ENCODE results near the gene CENPL.
"Not testable (repeated sequence)": the region's sequence is repeated elsewhere in the genome, so short reads cannot be mapped to it uniquely, and the experiment has no call there.

Gene CENPL, protein sequence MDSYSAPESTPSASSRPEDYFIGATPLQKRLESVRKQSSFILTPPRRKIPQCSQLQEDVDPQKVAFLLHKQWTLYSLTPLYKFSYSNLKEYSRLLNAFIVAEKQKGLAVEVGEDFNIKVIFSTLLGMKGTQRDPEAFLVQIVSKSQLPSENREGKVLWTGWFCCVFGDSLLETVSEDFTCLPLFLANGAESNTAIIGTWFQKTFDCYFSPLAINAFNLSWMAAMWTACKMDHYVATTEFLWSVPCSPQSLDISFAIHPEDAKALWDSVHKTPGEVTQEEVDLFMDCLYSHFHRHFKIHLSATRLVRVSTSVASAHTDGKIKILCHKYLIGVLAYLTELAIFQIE

DNA sequence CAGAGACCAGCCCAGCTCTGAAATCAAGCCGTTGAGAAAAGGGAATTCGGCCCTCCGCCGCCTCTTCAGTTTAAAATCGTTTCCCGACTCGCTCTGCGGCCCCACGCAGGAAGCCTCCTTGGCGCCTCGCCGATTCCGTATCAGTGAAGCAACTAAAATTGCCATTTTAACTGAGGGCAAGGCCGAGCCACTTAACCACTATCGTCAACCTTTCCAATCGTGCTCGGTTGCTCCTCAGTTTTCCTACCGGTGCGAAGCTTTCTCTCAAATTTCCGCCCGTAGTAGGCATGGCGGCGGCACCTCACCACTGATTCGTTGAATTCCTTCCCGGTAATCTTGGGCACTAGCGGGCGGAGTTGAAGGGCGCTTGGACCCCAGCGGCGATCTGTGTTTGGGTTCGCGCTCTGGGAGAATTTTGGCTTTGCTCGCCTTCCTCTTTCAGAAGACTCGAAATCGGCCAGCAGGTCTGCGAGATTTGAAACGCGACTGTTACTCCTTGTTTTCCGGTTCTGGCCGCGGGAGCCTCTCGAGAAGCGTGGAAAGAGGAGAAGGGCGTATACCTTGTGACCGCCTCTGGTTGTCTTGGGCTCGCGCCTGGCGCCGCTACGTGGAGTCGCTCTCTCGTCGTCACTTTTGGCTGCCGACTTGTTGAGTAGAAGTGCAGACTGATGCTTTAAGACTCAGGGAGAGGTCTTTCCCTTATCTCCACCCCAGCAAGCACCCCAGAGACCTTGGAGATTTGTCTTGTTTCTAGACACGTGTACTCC lies at the start of gene CENPL, which contains the start of gene DARS2:
Gene CENPL (minus strand): TSS at position 569 of the 767 bp plus-strand sequence. CDS start 13,584 bp downstream, outside the sequence.
Gene DARS2 (plus strand): TSS at position 359 of the 767 bp plus-strand sequence. CDS start 557 bp downstream, outside the sequence.
- peak; percentile 98 for DNase-seq

- no peak for DNase-seq
Observed at GRCh38 chr1:173871500-173871899, 46.8 kb upstream of the CENPL start.

DNA sequence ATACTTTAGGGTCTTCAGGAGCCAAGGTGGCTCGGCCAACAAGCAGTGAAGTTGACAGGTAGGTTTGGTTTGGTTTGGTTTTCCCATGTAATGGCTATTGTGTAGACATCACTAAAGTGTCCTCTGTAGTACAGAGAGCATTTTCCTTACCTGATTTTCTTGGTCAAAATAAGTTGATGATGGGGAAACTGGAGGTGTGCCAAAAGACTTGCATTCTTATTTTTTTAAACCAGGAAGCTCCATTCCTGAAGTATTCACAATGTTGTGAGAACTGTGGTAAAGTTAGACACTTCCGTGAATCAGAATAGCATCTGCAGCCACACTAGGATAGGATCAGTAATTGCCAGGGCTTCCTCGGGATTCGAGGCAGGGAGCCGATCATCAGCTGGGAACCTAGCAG lies 46.4 kb upstream of the CENPL start:
- no peak for DNase-seq

DNA sequence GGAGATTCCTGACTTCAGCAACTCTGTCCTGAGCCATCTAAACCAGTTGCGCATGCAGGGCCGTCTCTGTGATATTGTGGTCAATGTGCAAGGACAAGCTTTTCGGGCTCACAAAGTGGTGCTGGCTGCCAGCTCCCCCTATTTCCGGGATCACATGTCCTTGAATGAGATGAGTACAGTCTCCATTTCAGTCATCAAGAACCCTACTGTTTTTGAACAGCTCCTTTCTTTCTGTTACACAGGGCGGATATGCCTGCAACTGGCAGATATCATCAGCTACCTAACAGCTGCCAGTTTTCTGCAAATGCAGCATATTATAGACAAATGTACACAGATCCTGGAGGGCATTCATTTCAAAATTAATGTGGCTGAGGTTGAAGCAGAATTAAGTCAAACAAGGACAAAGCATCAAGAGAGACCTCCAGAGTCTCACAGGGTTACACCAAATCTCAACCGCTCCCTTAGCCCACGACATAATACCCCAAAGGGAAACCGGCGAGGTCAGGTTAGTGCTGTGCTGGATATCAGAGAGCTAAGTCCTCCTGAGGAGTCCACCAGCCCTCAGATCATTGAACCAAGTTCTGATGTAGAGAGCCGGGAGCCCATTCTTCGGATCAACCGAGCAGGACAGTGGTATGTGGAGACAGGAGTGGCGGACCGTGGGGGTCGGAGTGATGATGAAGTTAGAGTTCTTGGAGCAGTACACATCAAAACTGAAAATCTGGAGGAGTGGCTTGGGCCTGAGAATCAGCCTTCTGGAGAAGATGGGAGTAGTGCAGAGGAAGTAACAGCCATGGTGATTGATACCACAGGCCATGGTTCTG lies 45.8 kb upstream of the CENPL start:
- DNase-seq, result no peak

- DNase-seq, result no peak
Observed at GRCh38 chr1:173869021-173869359, 44.3 kb upstream of the CENPL start.

DNA sequence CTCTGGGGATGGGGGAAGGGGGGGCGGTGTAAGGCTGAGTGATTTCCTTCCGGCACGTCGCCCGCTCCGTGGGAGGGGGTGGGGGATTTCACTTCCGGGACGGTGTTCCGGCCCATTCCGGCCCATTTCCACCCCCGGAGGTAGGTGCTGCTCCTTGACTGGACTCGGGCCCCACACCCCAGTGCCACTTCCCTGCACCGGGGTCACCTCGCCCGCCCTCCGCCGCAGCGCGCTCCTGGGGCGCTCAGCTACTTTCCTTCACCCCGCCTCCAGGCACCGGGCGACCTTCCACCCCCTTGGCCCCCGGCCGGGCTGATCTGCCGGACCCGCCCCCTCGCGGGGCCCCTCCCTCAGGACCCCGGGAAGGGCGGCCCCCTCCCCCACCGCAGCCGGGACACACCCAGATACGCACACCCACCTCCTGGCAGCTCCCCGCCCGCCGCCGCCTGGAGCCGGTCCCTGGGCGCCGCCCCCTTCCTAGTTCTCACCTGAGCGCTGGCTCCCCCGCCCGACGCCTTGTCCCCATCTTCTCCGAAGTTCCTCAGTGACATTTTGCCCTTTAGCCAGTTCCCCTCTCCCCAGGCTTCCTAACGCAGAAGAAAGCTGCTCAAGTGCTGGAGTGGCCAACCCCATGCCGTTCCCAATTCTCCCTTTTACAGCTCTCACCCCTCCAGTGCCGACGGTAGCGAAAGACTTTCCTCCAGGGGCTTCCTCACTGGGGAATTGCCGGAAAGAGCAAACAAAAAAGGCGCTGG lies 43.8 kb upstream of the CENPL start, which contains the start of gene ZBTB37:
Gene ZBTB37 (plus strand): TSS at position 115 of the 755 bp plus-strand sequence. CDS start 1,846 bp downstream, outside the sequence.
- DNase-seq, result no peak

- peak; percentile 100 for DNase-seq
Observed at GRCh38 chr1:173867753-173868265, 43.1 kb upstream of the CENPL start, which contains the start of gene GAS5. GAS5 (minus strand) TSS chr1:173867989.

GRCh38 chr1:173867141-173867752 lies 42.6 kb upstream of the CENPL start:
- no peak for DNase-seq

DNA sequence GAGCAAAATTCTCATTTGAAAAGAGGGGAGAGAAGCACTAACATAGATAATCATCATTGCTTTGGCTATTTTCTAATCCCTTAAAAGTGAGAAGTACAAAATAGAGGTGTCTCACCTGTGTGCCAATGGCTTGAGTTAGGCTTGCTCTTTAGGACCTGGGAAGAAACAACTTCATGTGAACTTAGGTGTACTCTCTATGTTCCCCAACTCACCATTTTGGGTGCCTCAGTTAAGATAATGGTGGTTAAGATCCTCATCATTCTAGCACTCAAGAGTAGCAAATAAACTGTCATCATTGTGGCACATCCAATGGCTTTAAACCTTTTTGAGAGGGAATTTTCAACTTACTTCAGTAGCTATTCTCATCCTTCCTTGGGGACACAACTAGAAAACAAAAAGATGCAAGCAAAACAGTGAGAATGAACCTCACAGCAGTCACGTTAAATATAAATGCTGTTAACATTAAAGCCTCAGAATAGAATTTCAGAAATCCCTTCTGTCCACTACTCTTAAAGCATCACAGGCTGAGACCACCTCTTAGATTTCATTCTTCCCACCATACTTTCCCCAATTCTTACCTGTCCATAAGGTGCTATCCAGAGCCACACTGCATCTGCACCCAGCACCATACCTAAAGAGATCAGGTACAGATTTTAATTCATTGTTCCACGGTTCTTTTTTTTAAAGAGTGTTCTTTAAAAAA lies 41.9 kb upstream of the CENPL start:
- DNase-seq, result peak; percentile 20

GRCh38 chr1:173865468-173866164 lies 40.9 kb upstream of the CENPL start:
- DNase-seq, result peak; percentile 25

DNA sequence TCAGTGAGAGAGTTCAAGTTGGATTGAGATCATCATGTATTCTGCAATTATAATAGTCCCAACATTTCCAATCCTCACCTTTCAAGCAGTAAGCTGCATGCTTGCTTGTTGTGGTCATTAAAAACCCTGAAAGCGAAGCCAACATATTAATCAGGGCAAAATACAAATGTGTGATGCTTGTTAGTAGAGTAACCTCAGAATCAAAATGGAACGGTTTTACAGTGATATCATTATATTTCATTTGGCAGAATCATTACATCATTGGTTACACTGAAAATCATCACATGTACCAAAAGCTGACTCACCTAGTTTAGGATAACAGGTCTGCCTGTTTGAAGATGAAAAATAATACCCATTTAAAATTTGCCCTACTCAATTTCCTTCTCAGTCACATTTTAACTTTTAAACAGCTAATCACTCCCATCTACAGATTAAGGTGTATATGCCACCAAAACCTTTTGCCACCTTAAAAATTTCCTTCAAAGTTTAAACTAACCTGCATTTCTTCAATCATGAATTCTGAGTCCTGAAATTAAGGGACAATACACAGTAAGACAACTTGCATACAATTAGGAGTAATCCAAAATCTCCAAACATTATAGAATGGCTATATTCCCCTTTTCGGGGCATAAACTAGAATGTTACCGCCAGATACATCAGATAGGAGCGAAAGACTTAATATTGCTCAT lies 39.6 kb upstream of the CENPL start:
- DNase-seq, result peak; percentile 21

- peak; percentile 50 for DNase-seq
Observed at GRCh38 chr1:173863224-173864161, 38.8 kb upstream of the CENPL start.

DNA sequence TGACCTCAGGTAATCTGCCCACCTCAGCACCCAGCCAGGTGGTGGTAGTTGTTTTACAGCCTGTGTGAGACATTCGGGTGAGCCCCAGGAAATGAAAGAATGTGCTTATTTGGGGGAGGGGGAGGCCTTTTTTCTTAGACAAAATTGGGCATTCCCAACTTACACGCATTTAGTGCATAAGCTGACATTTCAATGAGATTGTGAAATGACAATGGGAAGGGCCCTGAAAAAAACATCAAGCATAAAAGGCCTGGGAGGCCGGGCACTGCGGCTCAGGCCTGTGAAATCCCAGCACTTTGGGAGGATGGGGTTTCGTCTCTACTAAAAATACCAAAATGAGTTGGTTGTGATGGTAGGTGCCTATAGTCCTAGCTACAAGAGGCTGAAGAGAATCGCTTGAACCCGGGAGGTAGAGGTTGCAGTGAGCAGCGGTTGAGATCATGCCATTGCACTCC lies 38.1 kb upstream of the CENPL start:
- DNase-seq, result peak; percentile 61

- peak; percentile 60 for DNase-seq
Observed at GRCh38 chr1:173862146-173862768, 37.6 kb upstream of the CENPL start.

- peak; percentile 53 for DNase-seq
Observed at GRCh38 chr1:173861731-173862145, 37.1 kb upstream of the CENPL start.

DNA sequence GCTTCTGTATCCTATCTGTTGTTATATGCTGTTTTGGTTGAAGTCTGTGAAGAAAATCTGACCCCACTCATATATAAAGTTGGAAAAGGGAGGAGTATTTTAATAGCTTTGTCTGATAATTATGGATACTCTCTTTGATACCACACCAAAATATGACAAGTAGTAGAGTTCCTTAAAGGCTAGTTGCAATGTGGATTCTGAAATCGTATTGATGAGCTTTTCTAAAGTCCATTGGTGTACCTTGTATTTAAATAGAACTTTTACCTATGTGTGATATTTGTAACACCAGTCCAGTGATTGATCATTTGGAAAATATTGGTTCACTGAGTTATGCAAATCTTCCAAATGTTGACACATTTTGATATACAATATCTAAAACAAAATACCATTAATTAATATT lies 35.4 kb upstream of the CENPL start:
- no peak for DNase-seq

DNA sequence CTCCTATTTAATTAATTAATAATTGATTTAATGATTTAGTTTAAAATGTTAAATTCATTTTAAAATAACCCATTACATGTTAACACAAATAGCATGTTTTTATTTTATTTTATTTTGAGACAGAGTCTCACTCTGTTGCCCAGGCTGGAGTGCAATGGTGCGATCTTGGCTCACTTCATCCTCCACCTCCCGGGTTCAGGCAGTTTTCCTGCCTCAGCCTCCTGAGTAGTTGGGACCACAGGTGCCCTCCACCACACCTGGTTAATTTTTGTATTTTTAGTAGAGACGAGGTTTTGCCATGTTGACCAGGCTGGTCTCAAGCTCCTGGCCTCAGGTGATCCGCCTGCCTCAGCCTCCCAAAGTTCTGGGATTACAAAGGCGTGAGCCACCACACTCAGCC lies 34.9 kb upstream of the CENPL start:
- not testable (repeated sequence) for DNase-seq

Data from EL (cell line).